Esophagus squamous epithelium (tissue), 4 donors: Measurements from ENCODE around the gene MAPRE2.

Experiments
- POLR2A ChIP-seq, 4 donors: fragments of 450-650 bp; IDR thresholded peaks; one replicate each; pipeline ENCODE4 v1.6.1; 2017; ENCODE audit warnings: antibody characterized with exemption in 4 of 4, mild to moderate bottlenecking in 4 of 4, moderate library complexity in 3 of 4
- TF ChIP-seq, protein P1 (sequence below), 6 experiments: fragments of 450-650 bp in 4 of 6; fragments of 200-600 bp in 2 of 6; sonication (generic) in 2 of 6; IDR thresholded peaks; one replicate each; pipeline ENCODE4 v1.5.1; 2016 to 2019; ENCODE audit warnings: antibody characterized with exemption in 6 of 6, mild to moderate bottlenecking in 4 of 6, moderate library complexity in 4 of 6

DNA sequence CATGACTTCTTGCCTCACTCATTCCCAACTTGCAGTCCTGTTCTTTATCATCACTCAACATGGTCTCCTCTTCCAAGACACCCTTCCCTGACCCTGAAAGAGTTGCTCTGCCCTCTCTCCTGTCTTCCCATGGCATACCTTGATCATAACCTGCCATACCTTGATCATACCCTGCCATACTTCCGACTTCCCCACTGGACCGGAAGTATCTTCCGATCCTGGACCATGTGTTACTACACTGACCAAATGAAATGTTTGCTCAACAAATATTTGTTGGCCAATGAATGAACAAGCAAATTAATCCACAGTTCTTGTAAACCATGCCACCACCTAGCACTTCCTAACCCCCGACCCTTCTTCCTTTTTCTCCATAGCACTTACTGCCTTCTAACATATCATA is 138.7 kb downstream of the MAPRE2 start:
- TF ChIP-seq, protein P1, sequence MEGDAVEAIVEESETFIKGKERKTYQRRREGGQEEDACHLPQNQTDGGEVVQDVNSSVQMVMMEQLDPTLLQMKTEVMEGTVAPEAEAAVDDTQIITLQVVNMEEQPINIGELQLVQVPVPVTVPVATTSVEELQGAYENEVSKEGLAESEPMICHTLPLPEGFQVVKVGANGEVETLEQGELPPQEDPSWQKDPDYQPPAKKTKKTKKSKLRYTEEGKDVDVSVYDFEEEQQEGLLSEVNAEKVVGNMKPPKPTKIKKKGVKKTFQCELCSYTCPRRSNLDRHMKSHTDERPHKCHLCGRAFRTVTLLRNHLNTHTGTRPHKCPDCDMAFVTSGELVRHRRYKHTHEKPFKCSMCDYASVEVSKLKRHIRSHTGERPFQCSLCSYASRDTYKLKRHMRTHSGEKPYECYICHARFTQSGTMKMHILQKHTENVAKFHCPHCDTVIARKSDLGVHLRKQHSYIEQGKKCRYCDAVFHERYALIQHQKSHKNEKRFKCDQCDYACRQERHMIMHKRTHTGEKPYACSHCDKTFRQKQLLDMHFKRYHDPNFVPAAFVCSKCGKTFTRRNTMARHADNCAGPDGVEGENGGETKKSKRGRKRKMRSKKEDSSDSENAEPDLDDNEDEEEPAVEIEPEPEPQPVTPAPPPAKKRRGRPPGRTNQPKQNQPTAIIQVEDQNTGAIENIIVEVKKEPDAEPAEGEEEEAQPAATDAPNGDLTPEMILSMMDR (IDR thresholded peaks at IDR 0.05) = no peak
- no peak for TF ChIP-seq POLR2A (IDR thresholded peaks at IDR 0.05)
